Measurements from ENCODE around the gene PDZRN4.
A peak's percentile ranks its signal among the peaks of the same experiment; 100 is the strongest.

PDZRN4 gene

GRCh38 chr12:41325336-41325735 lies 137.2 kb downstream of the PDZRN4 start:
- Histone ChIP-seq H3K36me3 (ENCODE audit: insufficient read depth, low read length) (no peaks in the 10 kb centered on the region), H3K4me3 (ENCODE audit: low read length, poor library complexity, severe bottlenecking) (no peak overlapping the region), H3F3A (ENCODE audit: low read depth) (no peaks in the 10 kb centered on the region), H3K4me2 (ENCODE audit: low read depth, low read length, poor library complexity, severe bottlenecking) (no peak overlapping the region), H4K20me1 (ENCODE audit: insufficient read depth, low read length, poor library complexity, severe bottlenecking) (no peaks in the 10 kb centered on the region), H2AFZ (ENCODE audit: low read length) (no peak overlapping the region), H3K9me2 (replicated peaks; ENCODE audit: low read depth, low read length) (no peaks in the 10 kb centered on the region), H3K9ac (ENCODE audit: low read depth, low read length, poor library complexity, severe bottlenecking) (no peak overlapping the region), H3K27me3 (ENCODE audit: insufficient read depth, low read length, poor library complexity, severe bottlenecking) (no peaks in the 10 kb centered on the region), H3K9me3 (ENCODE audit: insufficient read depth, low read depth, low read length) (no peaks in the 10 kb centered on the region), H3K79me2 (ENCODE audit: insufficient read depth, low read length) (no peaks in the 10 kb centered on the region), H3K4me1 (ENCODE audit: insufficient read depth, low read length, poor library complexity, severe bottlenecking) (peaks cover 9% of the 10 kb centered on the region)
- TF ChIP-seq CTCF (conservative IDR thresholded peaks at IDR 0.05; ENCODE audit: low read length) (no peak), EZH2phosphoT487 (IDR thresholded peaks at IDR 0.05; ENCODE audit: borderline replicate concordance) (no peak)

GRCh38 chr12:41327096-41327895 lies 139.2 kb downstream of the PDZRN4 start:
- Histone ChIP-seq H3K27me3 (ENCODE audit: insufficient read depth, low read length, poor library complexity, severe bottlenecking) (no peaks in the 10 kb centered on the region), H3K4me1 (ENCODE audit: insufficient read depth, low read length, poor library complexity, severe bottlenecking) (peaks cover 9% of the 10 kb centered on the region), H2AFZ (ENCODE audit: low read length) (0 out of 2 replicates have a peak overlapping the region, but pooled peaks have one; percentile 6), H3K4me2 (ENCODE audit: low read depth, low read length, poor library complexity, severe bottlenecking) (no peak overlapping the region), H4K20me1 (ENCODE audit: insufficient read depth, low read length, poor library complexity, severe bottlenecking) (no peaks in the 10 kb centered on the region), H3K36me3 (ENCODE audit: insufficient read depth, low read length) (no peaks in the 10 kb centered on the region), H3K9ac (ENCODE audit: low read depth, low read length, poor library complexity, severe bottlenecking) (no peak overlapping the region), H3K9me2 (replicated peaks; ENCODE audit: low read depth, low read length) (no peaks in the 10 kb centered on the region), H3K4me3 (ENCODE audit: low read length, poor library complexity, severe bottlenecking) (no peak overlapping the region), H3K9me3 (ENCODE audit: insufficient read depth, low read depth, low read length) (no peaks in the 10 kb centered on the region), H3K79me2 (ENCODE audit: insufficient read depth, low read length) (no peaks in the 10 kb centered on the region), H3F3A (ENCODE audit: low read depth) (no peaks in the 10 kb centered on the region)
- TF ChIP-seq EZH2phosphoT487 (IDR thresholded peaks at IDR 0.05; ENCODE audit: borderline replicate concordance) (no peak), CTCF (conservative IDR thresholded peaks at IDR 0.05; ENCODE audit: low read length) (no peak)

GRCh38 chr12:41333974-41334373 lies 145.9 kb downstream of the PDZRN4 start:
- no peaks in the 10 kb centered on the region for H3F3A ChIP-seq (ENCODE audit: low read depth)
- no peak overlapping the region for H3K4me3 ChIP-seq (ENCODE audit: low read length, poor library complexity, severe bottlenecking)
- H3K9ac ChIP-seq (ENCODE audit: low read depth, low read length, poor library complexity, severe bottlenecking): no peak overlapping the region
- no peak overlapping the region for H2AFZ ChIP-seq (ENCODE audit: low read length)
- H3K79me2 ChIP-seq (ENCODE audit: insufficient read depth, low read length): no peaks in the 10 kb centered on the region
- no peaks in the 10 kb centered on the region for H3K27me3 ChIP-seq (ENCODE audit: insufficient read depth, low read length, poor library complexity, severe bottlenecking)
- H3K4me2 ChIP-seq (ENCODE audit: low read depth, low read length, poor library complexity, severe bottlenecking): no peak overlapping the region
- H3K4me1 ChIP-seq (ENCODE audit: insufficient read depth, low read length, poor library complexity, severe bottlenecking): no peaks in the 10 kb centered on the region
- no peaks in the 10 kb centered on the region for H4K20me1 ChIP-seq (ENCODE audit: insufficient read depth, low read length, poor library complexity, severe bottlenecking)
- no peaks in the 10 kb centered on the region for H3K9me3 ChIP-seq (ENCODE audit: insufficient read depth, low read depth, low read length)
- TF ChIP-seq CTCF (conservative IDR thresholded peaks at IDR 0.05; ENCODE audit: low read length) (no peak), EZH2phosphoT487 (IDR thresholded peaks at IDR 0.05; ENCODE audit: borderline replicate concordance) (no peak)
- H3K9me2 ChIP-seq (replicated peaks; ENCODE audit: low read depth, low read length): no peaks in the 10 kb centered on the region
- no peaks in the 10 kb centered on the region for H3K36me3 ChIP-seq (ENCODE audit: insufficient read depth, low read length)
